Stimulated activated CD4-positive, alpha-beta T cell treated with anti-CD3 and anti-CD28 coated beads, Interleukin-2, amount 100 ng/mL, for 48 hours (primary cell): Measurements from ENCODE around the gene ZDHHC17.
"Not testable (repeated sequence)": the region's sequence is repeated elsewhere in the genome, so short reads cannot be mapped to it uniquely, and the experiment has no call there.

ENCODE experiments used
- DNase-seq, 2 donors: peaks; one replicate each; pipeline ENCODE4 v3.0.0-alpha.2; 2020

ZDHHC17 gene

DNA sequence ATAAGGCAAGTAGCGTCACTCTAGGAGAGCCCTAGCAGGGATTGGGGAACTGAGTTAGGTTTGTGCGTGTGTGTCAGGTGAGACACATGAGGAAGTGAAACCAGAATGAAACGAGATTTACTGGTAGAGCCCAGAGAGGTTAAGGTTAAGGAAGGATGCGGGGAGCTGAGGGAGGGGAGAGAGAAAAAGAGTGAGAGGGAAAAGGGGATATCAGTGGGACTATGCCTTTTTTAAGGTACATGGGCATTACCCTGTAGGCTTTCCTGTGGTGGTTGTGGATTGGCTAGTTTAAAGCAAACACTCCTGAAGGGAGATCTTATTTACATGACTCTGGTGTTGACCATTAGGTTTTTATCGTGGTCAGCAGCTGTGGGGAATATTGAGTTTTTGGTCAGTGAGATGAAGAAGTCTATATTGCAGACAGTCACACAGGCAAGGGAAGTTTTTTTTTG is 13.9 kb downstream of the ZDHHC17 start:
- no peak for DNase-seq

DNA sequence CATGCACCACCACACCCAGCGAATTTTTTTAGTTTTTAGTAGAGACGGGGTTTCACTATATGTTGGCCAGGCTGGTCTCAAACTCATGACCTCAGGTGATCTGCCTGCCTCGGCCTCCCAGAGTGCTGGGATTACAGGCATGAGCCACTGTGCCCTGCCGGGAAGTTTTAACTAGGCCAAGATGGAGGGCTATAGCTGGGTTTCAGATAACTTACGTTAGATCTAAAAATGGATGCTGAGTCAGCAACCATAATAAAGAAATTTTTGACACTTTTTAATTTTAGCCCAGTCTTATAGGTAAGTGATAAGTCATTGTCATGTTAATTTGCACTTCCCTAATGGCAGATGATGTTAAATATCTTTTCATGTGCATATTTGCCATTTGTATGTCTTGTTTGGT is 14.4 kb downstream of the ZDHHC17 start:
- no peak for DNase-seq

DNA sequence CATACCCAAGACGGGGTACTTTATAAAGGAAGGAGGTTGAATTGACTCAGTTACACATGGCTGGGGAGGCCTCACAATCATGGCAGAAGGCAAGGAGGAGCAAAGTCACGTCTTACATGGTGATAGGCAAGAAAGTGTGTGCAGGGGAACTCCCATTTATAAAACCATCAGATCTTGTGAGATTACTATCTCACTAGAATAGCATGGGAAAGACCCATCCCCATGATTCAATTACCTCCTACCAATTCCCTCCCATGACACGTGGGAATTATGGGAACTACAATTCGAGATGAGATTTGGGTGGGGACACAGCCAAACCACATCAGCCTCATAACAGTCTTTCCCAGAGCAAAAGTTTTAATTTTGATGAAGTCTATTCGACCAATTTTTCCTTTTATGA is 15.4 kb downstream of the ZDHHC17 start:
- not testable (repeated sequence) for DNase-seq

DNA sequence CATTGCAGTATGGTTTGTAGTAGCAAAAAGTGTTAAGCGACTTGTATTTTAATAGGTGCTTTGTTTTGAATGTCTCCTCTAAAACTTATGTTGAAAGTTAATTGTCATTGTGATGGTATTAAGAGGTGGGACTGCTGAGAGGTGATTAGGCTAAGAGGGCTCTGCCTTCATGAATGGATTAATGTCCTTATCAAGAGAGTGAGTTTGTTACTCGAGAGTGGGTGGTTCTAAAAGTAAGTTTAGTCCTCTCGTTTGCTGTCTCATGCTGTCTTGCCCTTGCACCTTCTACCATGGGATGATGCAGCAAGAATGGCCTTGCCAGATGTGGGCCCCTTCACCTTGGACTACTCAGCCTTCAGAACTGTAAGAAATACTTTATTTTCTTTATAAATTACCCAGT is 17.4 kb downstream of the ZDHHC17 start:
- DNase-seq: no peak

DNA sequence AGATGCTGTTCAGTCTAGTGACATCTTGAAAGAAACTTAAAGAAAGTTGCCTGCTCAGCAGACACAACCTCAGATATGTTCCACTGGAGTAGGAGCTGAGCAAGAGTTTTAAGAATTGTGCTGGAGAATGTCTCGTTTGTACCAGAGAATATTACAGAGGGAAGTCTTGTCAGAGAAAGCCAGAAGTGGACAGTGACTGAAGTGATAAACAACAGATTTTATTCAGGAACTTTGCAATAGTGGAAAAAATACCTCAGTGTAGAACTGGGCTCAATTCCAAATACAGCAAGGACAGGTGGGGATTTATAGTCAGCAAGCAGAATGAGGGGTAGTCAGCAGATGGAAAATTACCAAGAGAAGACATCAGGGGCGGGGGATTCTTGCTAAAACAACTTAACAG is 18.6 kb downstream of the ZDHHC17 start:
- DNase-seq: no peak

DNA sequence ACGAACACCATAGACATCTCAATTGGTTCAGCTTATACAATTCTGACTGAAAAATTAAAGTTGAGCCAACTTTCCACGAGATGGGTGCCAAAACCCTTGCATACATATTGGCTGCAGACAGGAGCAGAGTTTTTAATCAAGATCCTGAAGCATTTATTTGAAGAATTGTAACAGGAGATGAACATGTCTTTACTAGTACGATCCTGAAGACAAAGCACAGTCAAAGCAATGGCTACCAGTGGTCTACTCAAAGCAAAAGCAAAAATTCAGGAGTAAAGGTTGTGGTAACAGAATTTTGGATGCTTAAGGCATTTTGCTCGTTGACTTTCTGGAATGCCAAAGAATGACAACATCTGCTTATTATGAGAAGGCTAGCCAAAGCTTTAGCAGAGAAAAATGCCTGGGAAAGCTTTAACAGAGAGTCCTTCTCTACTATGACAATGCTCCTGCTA is 20.7 kb downstream of the ZDHHC17 start:
- no peak for DNase-seq

DNA sequence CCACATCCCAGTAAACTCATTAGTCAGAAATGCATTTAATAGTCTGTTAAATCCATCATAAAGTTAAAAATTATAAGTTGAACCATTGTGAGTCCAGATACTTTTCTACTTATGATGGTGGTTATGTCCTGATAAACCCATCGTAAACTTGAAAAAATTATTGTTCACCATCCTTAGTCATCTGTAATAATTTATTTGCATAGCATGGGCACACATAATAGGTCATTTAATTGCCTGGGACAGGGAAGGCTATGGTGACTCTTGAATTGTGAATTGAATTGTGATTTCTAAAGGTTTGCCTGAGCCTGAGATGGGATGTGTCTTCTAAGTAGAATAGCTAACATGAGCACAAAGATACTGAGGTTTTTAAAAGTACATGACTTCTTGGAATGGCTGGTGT is 21.5 kb downstream of the ZDHHC17 start:
- DNase-seq: no peak

DNA sequence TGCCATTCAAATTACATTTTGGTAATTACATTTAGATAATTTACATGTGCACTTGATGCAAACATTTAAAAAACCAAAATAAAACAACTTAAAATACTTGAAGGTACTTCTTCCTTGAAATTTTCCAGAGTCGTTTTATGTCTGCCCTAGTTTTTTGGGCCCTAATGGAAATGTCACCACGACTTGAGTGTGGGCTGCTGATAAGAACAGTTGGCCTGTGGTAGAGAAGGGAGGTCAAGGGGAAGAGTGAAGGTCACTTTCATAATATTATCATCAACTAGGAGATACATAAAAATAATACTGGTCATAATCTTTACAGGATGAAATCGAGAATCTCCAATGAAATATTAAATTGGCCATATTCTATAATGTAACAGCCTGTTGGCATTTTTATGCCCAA is 23.1 kb downstream of the ZDHHC17 start:
- no peak for DNase-seq

DNA sequence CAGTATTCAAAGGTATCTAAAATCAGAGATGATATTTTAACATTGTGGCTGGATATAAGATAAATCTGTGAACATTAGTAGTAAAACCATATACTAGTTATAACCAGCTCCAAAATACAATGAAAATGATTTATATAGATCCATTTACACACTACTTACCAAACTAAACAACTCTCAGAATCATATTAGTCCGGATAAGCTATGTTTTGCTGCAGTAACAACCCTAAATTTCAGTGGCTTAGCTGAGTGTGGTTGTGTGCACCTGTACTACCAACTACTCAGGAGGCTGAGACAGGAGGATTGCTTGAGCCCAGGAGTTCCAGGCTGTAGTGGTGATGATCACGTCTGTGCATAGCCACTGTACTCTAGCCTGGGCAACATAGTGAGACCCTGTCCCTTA is 23.8 kb downstream of the ZDHHC17 start:
- no peak for DNase-seq

DNA sequence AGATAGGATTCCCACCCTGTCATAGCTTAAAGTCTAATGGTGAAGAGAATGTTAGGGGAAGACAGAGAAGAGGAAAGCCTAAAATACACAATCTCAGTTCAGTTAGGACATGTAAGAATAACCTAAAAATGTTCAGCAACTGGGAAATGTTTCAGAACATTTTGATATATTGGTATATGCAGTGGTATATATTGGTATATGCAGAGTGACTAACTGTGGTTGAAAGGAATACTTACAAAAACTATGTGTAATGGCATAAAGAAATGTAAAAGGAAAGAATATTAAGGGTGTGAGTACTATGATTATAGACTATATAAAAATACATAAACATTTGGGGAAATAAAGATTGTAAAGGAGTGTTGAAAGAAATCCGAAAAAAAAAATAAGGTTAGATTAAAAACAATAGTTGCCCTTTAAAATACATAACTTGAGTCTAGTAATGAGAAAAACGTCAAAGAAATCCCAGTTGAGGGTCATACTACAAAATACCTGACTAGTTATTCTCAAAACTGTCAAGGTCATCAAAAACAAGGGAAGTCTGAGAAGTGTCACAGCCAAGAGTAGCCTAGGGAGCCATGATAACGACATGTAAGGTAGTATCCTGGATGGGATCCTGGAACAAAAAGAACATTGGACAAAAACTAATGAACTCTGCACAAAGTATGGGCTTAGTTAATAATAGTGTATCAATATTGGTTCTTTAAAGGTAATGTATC is 25.6 kb downstream of the ZDHHC17 start:
- no peak for DNase-seq

DNA sequence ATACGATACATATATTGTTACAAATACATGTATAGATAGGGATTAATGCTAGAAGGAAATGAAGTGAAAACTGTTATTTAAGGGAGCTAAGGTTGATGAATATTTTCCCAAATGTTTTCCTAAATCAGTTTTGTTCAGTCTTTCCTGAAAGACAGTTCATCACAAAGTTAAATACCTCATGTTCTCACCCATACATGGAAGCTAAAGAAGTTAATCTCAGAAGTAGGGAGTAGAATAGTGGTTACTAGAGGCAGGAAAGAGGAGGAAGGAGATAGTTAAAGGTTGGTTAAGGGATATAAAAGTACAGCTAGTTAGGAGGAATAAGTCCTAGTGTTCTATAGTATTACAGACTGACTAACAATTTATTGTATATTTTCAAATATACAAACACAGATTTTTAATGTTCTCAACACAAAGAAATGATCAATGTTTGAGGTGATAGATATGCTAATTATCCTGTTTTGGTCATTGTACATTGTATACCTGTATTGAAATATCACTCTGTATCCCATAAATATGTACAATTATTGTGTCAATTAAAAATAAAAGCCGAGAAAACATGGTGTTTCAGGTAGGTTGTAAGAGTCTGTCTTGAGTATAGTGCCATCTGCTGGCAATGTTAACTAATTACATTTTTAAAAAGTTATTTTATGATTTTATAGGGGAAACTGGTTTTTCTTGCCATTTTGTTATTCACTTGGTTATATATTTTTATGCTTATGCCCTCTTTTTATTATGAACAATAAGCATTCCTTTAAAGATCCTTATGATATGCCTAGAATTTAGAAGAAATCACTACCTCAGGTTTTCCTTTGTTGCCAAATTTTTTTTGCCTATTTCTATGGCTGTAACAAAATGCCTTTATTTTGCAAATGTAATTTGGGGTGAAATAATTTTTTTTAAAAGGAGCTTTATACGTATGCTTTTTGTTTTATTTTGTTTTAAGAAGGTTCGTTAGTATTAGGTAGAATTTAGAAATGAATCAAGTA is 26.9 kb downstream of the ZDHHC17 start:
- no peak for DNase-seq

DNA sequence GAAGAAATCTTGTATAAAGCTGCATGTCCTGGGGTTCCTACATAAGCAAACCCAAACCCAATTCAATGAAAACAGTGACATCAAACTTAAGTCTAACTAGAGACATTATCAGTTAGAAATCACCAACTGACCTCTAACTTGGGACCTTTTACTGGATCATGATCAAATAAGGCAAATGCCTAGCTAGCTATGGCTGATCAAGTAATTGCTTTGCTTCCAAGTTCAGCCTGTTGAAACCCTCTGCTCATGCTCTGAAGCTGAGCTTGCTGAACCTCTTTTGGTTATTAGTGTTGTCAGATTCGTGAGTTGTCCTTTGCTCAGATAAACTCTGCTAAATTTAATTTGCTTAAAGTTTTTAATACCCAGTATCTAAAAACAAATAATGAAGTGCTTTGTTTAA is 28.9 kb downstream of the ZDHHC17 start:
- no peak for DNase-seq

DNA sequence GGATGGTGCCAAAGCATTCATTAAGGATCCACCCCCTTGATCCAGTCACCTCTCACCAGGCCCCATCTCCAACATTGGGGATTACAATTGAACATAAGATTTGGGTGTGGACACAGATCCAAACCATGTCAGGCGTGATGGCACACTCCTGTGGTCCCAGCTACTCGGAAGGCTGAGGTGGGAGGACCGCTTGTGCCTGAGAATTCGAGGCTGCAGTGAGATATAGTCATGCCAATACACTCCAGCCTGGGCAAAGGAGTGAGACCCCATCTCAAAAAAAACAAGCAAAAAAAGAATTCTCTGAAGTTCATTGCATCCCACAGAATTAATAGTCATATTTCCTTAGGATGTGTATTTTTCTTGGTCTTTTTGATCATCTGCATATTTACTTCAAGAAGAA is 34.9 kb downstream of the ZDHHC17 start:
- no peak for DNase-seq

DNA sequence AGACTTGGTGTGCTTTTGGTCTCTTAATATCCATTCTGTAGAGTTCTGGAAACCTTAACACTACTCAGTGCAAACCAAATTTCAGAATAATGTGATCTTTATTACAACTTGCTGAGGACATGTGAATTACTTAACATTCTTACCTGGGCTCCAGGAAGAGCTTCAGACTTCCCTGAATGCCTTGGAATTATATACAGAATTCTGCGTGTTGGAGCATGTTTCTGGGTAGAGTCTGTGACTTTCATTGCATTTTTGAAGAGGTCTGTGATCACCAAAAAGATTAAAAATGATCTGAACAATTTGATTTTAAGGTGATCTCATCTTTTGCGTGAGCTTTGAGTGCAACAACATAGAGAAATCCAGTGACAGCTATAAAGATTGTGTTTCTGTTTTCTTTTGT is 35.4 kb downstream of the ZDHHC17 start:
- DNase-seq: no peak

DNA sequence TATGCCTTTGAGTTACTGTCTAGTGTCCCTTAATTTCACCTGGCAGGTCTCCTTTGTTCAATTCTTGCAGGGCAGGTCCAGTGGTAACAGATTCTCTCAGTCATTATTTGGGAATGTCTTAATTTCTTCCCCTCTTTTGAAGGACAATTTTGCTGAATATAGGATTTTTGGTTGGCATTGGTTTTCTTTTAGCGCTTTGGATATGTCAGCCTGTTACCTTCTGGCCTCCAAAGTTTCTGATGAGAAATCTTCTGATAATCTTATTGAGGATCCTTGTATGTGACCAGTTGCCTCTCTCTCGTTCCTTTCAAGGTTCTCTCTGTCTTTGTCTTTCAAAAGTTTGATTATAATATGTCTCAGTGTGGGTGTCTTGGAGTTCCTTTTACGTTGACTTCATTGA is 38.1 kb downstream of the ZDHHC17 start:
- no peak for DNase-seq

DNA sequence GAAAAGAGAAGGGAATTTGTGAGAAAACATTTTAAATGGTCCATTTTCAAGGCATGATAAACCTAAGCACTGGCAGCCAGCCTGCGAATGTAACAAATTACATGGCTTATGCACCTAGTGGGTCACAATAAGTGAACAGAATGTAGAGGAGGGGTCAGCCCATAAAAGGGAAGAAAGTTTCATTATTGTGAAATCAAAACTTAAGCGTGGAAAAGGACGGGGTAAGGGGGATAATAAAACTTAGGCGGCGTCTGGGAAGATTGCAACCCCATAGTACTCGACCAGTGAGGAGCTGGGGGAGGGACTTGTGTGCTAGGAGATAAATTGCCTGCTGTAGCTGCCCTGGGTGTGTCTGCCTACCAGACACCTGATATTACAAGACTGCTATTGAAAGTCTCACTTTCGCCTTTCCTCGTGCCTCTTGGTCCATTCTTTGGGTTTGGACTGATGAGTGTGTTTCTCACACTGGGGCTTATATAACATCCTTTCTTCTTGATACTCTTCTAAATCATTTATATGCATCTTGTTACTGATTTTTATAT is 40.6 kb downstream of the ZDHHC17 start:
- no peak for DNase-seq

DNA sequence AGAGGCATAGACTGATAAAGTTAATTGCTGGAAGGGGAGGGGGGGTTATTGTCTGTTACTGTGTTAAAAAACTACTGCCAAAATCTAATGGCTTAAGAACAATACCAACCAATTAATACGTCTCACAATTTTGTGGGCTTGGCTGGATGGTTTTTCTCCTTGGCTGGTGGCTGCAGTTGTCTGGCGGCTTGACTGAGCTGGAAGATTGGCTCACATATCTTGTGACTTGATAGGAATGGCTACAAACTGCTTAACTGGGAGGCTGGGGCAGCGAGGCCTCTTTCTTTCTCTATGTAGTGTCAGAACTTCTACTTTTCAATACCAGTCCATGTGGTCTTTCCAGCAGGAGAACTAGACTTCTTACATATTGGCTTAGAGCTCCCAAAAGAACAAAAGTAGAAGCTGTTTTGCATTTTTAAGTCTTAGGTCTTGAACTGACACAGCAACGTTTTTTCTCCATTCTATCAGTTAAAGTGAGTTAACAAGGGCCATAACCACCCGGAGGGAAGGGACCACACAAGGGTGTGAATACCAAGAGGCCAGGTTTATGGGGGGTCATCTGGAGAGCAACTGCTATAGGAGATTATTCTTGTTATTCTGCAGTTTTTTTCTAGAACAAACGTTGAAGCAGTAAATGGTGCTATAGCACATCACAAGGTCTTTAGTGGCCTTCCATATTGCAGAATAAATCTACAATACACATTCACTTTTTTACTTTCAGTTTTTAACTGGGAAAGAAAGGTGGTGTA is 46.9 kb downstream of the ZDHHC17 start:
- DNase-seq: no peak

DNA sequence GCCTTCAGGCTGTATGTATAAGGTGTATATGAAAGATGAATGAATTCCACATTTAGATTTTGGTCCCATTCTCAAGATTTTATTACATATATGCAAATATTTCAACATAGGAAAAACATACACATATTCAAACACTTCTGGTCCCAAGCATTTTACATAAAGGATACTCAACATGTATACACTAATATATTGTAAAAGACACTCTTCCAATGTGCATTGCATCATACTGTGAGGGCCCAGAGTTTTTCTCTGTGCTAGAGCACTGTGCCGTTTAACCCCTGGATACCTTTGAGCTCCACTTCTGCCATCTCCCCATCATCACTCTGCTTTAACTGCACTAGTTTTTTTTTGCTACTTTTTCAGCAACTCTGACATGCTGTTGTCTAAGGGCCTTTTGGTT is 48.1 kb downstream of the ZDHHC17 start:
- no peak for DNase-seq

DNA sequence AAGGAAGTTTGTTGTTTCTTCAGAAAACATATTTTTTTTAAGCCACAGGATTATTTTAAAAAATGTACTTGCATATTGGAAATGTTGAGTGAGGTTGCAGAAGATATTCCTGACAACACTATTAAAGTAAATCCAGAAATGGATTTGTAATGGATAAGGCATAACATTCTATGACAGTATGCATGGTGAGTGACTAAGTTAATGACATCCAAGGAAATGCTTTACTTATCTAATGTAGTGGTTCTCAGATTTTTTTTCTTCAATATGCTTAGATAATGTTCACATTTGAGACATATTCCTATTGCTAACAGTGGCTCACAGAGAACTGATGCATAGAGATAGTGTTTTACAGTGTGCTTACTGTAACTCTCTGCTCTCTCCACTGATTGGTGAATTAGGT is 49.4 kb downstream of the ZDHHC17 start:
- DNase-seq: no peak

DNA sequence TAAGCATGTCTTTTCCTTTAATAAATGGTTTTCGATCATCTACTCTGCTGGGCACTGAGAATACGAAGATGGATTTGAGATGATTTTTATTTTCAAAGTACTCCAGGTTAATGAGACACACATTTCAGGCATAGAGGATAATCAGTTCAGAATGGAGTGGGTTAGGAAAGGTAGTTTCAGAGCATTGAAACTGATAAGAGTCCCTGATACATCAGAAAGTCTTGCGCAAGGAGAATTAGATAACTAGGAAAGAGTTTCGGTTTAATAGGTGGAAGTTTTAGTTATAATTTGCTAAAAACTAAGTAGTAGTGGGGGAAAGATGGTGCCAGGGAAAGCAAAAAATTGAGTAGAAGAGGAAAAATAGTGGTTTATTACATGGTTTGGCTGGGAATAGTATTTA is 50.1 kb downstream of the ZDHHC17 start:
- no peak for DNase-seq

DNA sequence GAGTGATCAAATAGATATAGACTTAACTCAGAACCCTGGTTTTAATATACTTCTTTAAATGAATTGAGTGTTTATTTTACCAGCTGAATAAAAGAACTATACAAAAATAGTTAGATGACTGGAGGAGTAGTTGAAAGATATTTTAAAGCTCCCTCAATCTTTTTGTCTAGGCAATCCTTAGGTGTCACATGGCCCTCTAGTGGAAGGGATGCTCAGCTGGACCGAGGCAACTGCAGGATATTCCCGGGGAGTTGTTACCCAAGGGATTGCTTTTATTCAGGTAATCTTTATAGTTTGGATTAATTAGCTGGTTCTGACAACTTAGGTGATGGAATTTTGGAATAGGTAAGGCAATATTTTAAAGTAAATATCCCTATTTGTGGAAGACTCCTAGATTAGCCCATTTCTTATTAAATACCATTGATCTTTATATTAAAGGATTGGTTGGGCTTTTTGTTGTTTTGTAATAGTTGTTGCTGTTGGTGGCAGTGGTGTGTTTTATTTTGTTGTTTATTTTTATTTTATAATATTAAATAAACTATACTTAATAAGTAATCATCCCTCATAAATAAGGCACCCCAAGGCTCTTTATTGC is 57.1 kb downstream of the ZDHHC17 start:
- DNase-seq: no peak

DNA sequence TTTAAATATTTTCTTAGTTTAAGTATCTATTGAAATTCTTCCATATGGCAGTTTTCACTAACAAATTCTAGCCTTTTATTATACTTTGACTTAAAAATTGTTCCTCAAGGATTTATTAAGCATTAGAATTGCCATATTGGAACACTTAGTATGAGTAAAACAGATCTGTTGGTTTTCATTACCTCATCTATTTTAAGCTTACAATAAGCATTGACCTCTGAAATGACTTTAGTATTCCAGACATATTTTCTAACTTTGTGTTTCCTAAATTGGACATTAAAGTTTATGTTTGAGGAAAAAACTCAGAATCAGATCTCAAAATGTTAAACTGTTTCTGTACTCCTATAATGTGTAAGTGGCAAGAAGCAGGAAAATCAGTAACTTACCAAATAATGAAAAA is 66.5 kb downstream of the ZDHHC17 start:
- DNase-seq: no peak

DNA sequence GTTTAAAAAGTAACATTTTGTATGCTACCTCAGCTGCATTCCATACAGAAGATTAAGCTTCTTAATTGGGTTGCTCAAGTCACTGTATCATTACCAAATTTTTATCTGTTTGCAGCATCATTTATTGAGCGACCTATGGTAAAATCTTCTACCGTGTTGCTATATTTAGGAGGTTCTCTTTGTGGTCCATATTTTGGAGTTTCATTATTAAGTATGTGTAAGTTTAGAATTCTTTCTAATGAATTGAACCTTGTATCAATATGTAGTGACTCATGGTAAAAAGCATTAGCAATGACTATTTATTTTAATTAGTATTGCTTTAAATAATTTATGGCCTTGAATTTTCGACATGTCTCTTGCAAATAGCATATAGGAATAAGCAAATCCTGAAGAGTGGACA is 72.7 kb downstream of the ZDHHC17 start:
- DNase-seq: no peak
